NB4 (cell line): ENCODE measurements around the gene GFER.

Experiments
- DNase-seq: peaks from one replicate; pipeline ENCODE4 v3.0.0; 2010; ENCODE audit warnings: low read depth
- H3K4me3 ChIP-seq: one replicate; pipeline ENCODE4 v1.5.1; 2011; ENCODE audit warnings: mild to moderate bottlenecking, low read depth, low read length, moderate library complexity
- CTCF ChIP-seq: IDR thresholded peaks from one replicate; pipeline ENCODE4 v1.5.1; 2012; ENCODE audit warnings: low read depth, low read length
- MAX ChIP-seq: IDR thresholded peaks from 2 replicates; pipeline ENCODE4 v1.6.1; 2011; ENCODE audit warnings: low read depth, low read length
- MYC ChIP-seq: IDR thresholded peaks from 2 replicates; pipeline ENCODE4 v1.6.1; 2011; ENCODE audit warnings: low read depth, low read length
- POLR2A ChIP-seq: IDR thresholded peaks from 2 replicates; pipeline ENCODE4 v1.6.1; 2011; ENCODE audit warnings: mild to moderate bottlenecking; ENCODE audit not compliant: insufficient read length; ENCODE audit errors: extremely low read depth

The GFER gene

GRCh38 chr16:1991948-1992703, 8.1 kb downstream of the GFER start:
- no peak for TF ChIP-seq CTCF
- TF ChIP-seq POLR2A = no peak
- TF ChIP-seq MYC = no peak
- TF ChIP-seq MAX = no peak
- peak; percentile 76 for DNase-seq
- no peak overlapping the region for H3K4me3 ChIP-seq

GRCh38 chr16:1992704-1993317, 8.8 kb downstream of the GFER start:
- no peak overlapping the region for H3K4me3 ChIP-seq
- no peak for DNase-seq
- TF ChIP-seq MAX (no peak), POLR2A (no peak), MYC (no peak), CTCF (no peak)

- no peak overlapping the region for H3K4me3 ChIP-seq
- no peak for DNase-seq
Measured at GRCh38 chr16:1993731-1994131, 9.7 kb downstream of the GFER start.

GRCh38 chr16:1997494-1998359, 13.7 kb downstream of the GFER start:
- no peak overlapping the region for H3K4me3 ChIP-seq
- no peak for DNase-seq
- TF ChIP-seq MYC (no peak), MAX (no peak), CTCF (no peak), POLR2A (no peak)

More at GRCh38 chr16:1993731-1994131, 9.7 kb downstream of the GFER start:
- TF ChIP-seq CTCF (no peak), MAX (no peak), MYC (no peak), POLR2A (no peak)

- H3K4me3 ChIP-seq = no peak overlapping the region
- TF ChIP-seq MAX (no peak), MYC (no peak), POLR2A (no peak)
- DNase-seq = no peak
Measured at GRCh38 chr16:1998360-1998835, 14.4 kb downstream of the GFER start.
